ENCODE data around the gene OTULIN.

OTULIN gene

DNA sequence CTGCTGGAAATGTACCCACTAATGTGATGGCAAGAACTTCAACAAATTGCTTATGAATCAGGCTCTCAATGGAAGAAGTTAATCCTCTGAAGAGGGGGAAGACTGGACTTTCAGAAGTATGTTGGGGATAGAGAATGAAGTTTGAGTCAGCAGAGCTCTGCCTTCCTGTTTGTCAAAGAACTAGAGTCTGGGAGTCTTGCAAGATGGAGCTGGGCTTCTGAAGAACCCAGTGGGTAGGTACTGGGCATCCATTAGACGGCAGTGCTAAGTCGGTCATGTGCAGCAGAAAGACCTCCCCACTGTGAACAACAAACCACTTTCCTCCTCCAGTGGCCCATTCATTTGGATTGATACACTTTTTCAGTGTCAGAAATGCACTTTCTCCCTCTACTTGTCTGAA, 34.6 kb downstream of the OTULIN start:
- DNase-seq: no peak

DNA sequence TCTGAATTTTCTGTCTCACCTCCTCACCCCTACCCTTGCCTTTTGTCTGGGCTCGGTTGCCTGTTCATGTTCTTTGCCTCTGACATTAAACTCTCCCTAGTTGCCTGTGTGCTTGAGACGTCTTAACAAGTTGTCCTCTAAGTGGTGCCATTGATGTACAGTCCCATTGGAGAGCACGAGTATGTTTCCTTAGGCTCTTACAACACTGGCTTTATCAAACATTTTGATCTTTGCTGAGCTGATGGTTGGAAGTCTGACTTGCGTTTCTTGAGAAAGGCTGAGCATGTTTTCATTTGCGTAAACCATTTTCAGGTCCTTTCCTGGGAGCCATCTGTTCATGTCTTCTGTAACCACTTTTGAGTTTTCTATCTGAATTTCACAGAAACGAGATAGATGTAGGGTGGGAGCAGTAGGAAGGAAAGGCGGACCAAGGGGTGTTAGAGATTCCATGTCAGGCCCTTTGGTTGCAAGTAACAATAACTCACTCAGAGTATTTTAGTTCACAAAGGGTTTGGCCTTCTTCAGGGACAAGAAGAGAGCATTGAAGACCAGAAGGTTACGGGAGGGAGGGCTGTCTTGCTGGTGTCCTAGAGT, 35.4 kb downstream of the OTULIN start:
- DNase-seq: no peak

- DNase-seq: no peak
Measured at GRCh38 chr5:14700478-14701436, 36.2 kb downstream of the OTULIN start.

DNA sequence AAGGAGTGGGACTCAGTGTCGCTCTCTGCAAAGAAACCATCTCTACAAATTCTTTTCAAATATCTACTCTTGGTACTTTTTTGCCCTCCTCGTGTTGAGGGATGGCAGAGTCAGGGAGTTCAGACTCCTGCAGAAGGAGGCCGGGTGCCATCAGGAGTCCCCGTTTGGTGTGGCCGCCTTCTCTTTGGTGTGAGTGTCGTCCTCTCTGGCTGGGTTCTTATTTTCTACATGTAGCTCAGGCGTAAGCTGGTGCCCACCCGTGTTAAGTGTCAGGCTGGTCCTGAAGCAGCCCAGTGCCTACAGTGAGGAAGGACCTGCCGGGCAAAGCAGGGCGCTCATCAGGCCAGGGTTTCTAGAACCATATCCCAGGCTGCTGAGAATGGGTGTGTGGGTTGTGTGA, 37.0 kb downstream of the OTULIN start:
- no peak for DNase-seq

- DNase-seq: no peak
Measured at GRCh38 chr5:14702238-14702839, 37.8 kb downstream of the OTULIN start.

DNA sequence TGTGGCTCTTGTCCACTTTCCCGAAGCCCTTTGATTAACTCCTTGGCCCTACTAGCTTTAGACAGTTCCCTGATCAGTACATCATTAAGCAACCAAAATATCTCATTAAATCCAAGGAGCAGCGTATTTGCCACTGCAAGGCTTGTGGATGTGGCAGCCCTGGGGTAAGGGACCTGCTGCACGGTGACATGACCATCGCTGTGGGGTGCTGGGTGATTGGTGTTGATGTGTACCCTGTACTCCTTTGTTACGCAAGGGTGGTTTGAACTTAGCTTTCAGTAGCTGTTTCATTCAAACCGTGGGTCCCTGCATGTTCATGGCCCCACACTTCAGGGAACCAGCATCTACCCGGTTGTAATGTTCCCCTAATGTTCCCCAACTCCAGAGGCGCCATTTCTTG, 41.0 kb downstream of the OTULIN start:
- no peak for DNase-seq

- no peak for DNase-seq
Measured at GRCh38 chr5:14706615-14707021, 42.1 kb downstream of the OTULIN start.

GRCh38 chr5:14707811-14708390, 43.4 kb downstream of the OTULIN start:
- DNase-seq: no peak

DNA sequence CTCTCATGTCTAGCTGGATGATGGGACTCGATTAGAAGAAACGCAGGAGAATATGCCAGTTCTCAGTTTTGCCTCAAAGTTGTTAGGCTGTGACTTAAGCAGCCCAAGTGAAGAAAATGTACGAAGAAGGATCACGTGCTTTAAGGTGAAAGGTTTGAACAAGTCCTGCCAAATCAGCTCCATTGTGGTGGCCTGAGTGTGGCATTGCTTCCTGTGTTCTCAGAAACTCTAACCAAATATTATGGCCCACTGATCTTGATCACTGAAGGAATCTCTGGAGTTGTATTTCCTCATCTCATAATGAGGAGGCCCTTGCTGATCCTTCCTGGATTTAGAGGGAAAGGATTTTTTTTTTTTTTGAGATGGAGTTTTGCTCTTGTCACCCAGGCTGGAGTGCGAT, 44.0 kb downstream of the OTULIN start:
- DNase-seq: no peak

- DNase-seq: no peak
Measured at GRCh38 chr5:14710313-14710994, 45.9 kb downstream of the OTULIN start.

DNA sequence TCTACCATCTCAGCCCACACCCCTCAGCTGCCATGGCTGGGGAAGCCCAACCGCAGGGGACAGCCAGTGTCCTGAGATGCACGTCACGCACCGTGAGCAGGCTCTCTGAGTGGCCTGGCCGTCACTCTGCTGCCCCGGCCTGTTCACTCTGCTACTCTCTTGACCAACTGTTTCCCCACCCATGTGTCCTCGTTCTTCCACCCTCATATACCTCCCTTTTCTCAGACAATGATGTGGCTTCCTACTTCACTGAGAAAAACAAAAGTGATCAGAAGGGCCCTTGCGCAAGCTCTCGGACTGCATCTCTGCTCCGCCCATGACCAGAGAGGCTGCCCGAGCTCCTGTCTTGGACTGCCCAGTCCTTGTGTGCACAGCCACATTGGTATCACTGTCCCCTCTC, 47.6 kb downstream of the OTULIN start:
- no peak for DNase-seq

DNA sequence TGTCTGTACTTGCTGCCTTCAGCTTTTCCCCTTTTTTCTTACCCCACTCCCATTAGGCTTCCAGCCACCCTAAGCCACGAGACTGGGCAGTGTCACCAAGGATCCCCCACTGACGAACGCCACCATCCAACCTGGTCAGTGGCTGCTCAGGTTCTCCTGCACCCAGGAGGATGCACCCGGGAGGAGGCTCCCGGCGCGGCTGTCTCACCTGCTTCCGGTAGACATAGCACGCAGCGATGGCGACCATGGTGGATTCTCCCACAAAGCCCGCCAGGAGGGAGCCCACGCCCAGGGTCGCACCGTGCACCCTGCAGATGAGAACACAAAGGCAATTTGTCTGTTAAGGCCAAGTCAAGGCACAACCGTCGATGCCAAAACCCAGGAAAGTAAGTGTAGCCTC, 48.1 kb downstream of the OTULIN start:
- DNase-seq: no peak

- DNase-seq: no peak
Measured at GRCh38 chr5:14713476-14714390, 49.2 kb downstream of the OTULIN start.

DNA sequence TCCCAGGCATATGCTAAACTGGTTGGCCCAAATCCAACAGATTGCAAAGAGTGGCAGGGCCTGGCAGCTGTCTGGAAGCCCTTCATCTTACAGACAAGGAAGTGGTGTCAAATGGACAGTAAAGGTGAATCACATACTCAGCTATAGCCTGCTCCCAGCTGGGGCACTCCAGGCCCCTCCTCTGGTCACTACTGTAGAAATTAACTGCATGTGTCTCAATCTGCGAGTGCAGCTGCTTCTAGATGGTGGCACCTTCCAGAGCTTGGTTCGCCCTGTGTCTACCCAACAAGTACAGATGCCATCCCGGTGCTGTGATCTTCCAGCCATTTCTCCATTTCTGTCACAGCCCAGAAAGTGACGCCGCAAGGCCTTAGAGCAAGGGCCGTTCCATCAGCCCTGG, 50.2 kb downstream of the OTULIN start:
- DNase-seq: no peak

GRCh38 chr5:14715481-14715880, 51.0 kb downstream of the OTULIN start:
- DNase-seq: no peak

- DNase-seq: no peak
Measured at GRCh38 chr5:14716755-14717752, 52.5 kb downstream of the OTULIN start.

- DNase-seq: no peak
Measured at GRCh38 chr5:14718778-14719177, 54.3 kb downstream of the OTULIN start.

- DNase-seq: no peak
Measured at GRCh38 chr5:14720236-14720923, 55.9 kb downstream of the OTULIN start.

DNA sequence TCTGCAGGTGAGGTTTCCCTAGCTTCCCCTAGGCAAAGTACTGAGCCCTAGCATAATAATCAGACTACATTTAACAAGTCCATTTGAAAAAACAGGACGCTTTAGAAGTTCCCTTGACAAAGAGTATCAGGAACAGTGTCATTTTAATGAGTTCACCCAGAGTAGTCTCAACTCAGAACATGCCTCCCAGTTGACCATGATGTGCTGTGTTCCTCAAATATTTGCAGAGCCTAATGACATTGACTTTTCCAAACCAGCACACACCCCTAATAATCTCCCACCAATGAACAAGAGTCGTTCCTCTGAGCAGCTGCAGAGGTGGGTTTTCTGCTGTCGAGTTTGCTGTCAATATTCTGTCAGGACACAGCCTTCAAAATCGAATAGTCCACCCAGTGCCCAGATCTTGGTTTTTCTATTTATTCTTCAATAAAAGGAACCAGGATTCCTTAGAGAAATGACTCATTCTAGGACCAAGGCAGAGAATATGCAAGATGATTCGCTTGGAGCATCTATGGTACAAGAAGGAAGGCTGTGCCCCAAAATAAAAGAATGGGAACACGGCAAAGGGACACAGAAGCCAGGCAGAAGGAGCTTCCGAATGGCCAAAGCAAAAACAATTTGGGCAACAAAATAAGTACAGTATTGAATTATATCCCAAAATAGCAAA, 57.6 kb downstream of the OTULIN start:
- DNase-seq: no peak

Data from NCI-H226 (cell line).